GM18520 (cell line): ENCODE results near the gene TTC14.

Experiments used
- ATAC-seq: cut with Tn5 transposase; IDR thresholded peaks from one replicate; pipeline ENCODE4 v1.9.1; 2021; ENCODE audit not compliant: unreplicated experiment

TTC14 gene

GRCh38 chr3:180631317-180631716, 29.4 kb downstream of the TTC14 start:
- ATAC-seq: no peak

- ATAC-seq: no peak
Observed at GRCh38 chr3:180633722-180634121, 31.8 kb downstream of the TTC14 start.

GRCh38 chr3:180640987-180641386, 39.0 kb downstream of the TTC14 start:
- ATAC-seq: no peak

- ATAC-seq: no peak
Observed at GRCh38 chr3:180646187-180646790, 44.3 kb downstream of the TTC14 start.

- ATAC-seq: no peak
Observed at GRCh38 chr3:180656406-180656805, 54.4 kb downstream of the TTC14 start.

DNA sequence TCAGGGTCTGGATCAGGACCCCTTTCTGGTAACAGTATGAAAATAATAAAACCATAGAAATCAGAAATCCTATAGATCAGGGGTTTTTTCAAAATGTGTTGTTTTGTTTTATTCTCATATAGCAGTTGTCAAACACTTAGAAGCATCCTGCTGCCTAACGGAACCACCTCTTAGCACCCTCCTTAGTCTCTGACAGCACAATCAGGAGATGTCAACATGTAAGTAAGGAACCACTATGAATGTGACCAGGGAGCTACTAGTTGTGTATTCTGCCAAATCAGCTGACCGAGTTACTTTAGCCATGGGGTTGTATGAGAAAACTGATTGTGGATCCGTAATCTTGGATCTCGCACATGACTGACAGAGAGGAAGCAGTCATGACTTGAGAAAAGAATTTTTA, 55.1 kb downstream of the TTC14 start:
- no peak for ATAC-seq
